ENCODE results near the gene SPAG9. TPM values are rescaled to one million over a fixed set of nuclear protein-coding genes. Genes with fewer than 3 reads are reported as not detected.

The SPAG9 gene
- total and polyA plus RNA-seq, 2 experiments from 2014 or later = 13.7 to 45.0 TPM

DNA sequence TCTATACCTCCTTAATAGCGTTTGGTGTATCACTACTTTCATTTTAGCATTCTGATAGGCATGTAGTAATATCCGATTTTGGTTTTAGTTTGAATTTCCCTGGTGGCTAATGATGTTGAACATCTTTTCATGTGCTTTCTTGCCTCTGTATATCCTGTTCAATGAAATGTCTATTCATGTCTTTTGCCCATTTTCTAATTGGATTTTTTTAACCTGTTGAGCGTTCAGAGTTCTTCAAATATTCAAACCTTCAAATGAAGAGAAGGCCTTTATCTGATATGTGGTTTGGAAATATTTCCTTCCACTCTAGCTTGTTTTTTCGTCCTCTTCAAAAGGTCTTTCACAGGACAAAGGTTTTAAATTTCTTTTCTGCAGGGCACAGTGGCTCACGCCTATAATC is 30.3 kb upstream of the SPAG9 start:
- Histone ChIP-seq H3K27me3 (ENCODE audit: insufficient read depth) (no peaks in the 10 kb centered on the region), H3K79me2 (replicated peaks; ENCODE audit: insufficient read depth) (peaks cover 25% of the 10 kb centered on the region), H3K4me3 (no peak overlapping the region), H4K20me1 (replicated peaks; ENCODE audit: insufficient read depth) (0 out of 2 replicates have a peak, but pooled peaks cover 7% of the 10 kb centered on the region), H3K4me1 (ENCODE audit: insufficient read depth) (peaks cover 7% of the 10 kb centered on the region; the same call in 1 of the 2 replicates), H3K36me3 (ENCODE audit: insufficient read depth) (no peaks in the 10 kb centered on the region; the same call in 1 of the 2 replicates), H3K9me2 (ENCODE audit: insufficient read depth) (no peaks in the 10 kb centered on the region), H3F3A (replicated peaks; ENCODE audit: low read depth) (peaks cover 5% of the 10 kb centered on the region; the same call in 1 of the 2 replicates), H3K4me2 (no peak overlapping the region), H3K27ac (ENCODE audit: low read depth) (no peak overlapping the region), H2AFZ (no peak overlapping the region)
- H3K36me3 Mint-ChIP-seq (ENCODE audit: low read depth) = peaks cover 10% of the 10 kb centered on the region
- H3K27ac Mint-ChIP-seq = no peak overlapping the region
- ATAC-seq (no peak), DNase-seq (ENCODE audit: low spot score) (no peak)
- H3K4me3 Mint-ChIP-seq = no peak overlapping the region
- no peaks in the 10 kb centered on the region for H3K9me3 Mint-ChIP-seq
- H3K27me3 Mint-ChIP-seq (ENCODE audit: insufficient read depth, low read depth, poor library complexity) = no peaks in the 10 kb centered on the region
- TF ChIP-seq STAT1 (IDR thresholded peaks at IDR 0.05; ENCODE audit: unreplicated experiment) = no peak
- TF ChIP-seq, protein P1, sequence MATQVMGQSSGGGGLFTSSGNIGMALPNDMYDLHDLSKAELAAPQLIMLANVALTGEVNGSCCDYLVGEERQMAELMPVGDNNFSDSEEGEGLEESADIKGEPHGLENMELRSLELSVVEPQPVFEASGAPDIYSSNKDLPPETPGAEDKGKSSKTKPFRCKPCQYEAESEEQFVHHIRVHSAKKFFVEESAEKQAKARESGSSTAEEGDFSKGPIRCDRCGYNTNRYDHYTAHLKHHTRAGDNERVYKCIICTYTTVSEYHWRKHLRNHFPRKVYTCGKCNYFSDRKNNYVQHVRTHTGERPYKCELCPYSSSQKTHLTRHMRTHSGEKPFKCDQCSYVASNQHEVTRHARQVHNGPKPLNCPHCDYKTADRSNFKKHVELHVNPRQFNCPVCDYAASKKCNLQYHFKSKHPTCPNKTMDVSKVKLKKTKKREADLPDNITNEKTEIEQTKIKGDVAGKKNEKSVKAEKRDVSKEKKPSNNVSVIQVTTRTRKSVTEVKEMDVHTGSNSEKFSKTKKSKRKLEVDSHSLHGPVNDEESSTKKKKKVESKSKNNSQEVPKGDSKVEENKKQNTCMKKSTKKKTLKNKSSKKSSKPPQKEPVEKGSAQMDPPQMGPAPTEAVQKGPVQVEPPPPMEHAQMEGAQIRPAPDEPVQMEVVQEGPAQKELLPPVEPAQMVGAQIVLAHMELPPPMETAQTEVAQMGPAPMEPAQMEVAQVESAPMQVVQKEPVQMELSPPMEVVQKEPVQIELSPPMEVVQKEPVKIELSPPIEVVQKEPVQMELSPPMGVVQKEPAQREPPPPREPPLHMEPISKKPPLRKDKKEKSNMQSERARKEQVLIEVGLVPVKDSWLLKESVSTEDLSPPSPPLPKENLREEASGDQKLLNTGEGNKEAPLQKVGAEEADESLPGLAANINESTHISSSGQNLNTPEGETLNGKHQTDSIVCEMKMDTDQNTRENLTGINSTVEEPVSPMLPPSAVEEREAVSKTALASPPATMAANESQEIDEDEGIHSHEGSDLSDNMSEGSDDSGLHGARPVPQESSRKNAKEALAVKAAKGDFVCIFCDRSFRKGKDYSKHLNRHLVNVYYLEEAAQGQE (IDR thresholded peaks at IDR 0.05; ENCODE audit: unreplicated experiment) = no peak
- no peak for TF ChIP-seq ZNF114 (CRISPR knock-in tag; IDR thresholded peaks at IDR 0.05)
- TF ChIP-seq ZNF331 (CRISPR knock-in tag; IDR thresholded peaks at IDR 0.05; ENCODE audit: low read depth) = no peak
- TF ChIP-seq, protein P2, sequence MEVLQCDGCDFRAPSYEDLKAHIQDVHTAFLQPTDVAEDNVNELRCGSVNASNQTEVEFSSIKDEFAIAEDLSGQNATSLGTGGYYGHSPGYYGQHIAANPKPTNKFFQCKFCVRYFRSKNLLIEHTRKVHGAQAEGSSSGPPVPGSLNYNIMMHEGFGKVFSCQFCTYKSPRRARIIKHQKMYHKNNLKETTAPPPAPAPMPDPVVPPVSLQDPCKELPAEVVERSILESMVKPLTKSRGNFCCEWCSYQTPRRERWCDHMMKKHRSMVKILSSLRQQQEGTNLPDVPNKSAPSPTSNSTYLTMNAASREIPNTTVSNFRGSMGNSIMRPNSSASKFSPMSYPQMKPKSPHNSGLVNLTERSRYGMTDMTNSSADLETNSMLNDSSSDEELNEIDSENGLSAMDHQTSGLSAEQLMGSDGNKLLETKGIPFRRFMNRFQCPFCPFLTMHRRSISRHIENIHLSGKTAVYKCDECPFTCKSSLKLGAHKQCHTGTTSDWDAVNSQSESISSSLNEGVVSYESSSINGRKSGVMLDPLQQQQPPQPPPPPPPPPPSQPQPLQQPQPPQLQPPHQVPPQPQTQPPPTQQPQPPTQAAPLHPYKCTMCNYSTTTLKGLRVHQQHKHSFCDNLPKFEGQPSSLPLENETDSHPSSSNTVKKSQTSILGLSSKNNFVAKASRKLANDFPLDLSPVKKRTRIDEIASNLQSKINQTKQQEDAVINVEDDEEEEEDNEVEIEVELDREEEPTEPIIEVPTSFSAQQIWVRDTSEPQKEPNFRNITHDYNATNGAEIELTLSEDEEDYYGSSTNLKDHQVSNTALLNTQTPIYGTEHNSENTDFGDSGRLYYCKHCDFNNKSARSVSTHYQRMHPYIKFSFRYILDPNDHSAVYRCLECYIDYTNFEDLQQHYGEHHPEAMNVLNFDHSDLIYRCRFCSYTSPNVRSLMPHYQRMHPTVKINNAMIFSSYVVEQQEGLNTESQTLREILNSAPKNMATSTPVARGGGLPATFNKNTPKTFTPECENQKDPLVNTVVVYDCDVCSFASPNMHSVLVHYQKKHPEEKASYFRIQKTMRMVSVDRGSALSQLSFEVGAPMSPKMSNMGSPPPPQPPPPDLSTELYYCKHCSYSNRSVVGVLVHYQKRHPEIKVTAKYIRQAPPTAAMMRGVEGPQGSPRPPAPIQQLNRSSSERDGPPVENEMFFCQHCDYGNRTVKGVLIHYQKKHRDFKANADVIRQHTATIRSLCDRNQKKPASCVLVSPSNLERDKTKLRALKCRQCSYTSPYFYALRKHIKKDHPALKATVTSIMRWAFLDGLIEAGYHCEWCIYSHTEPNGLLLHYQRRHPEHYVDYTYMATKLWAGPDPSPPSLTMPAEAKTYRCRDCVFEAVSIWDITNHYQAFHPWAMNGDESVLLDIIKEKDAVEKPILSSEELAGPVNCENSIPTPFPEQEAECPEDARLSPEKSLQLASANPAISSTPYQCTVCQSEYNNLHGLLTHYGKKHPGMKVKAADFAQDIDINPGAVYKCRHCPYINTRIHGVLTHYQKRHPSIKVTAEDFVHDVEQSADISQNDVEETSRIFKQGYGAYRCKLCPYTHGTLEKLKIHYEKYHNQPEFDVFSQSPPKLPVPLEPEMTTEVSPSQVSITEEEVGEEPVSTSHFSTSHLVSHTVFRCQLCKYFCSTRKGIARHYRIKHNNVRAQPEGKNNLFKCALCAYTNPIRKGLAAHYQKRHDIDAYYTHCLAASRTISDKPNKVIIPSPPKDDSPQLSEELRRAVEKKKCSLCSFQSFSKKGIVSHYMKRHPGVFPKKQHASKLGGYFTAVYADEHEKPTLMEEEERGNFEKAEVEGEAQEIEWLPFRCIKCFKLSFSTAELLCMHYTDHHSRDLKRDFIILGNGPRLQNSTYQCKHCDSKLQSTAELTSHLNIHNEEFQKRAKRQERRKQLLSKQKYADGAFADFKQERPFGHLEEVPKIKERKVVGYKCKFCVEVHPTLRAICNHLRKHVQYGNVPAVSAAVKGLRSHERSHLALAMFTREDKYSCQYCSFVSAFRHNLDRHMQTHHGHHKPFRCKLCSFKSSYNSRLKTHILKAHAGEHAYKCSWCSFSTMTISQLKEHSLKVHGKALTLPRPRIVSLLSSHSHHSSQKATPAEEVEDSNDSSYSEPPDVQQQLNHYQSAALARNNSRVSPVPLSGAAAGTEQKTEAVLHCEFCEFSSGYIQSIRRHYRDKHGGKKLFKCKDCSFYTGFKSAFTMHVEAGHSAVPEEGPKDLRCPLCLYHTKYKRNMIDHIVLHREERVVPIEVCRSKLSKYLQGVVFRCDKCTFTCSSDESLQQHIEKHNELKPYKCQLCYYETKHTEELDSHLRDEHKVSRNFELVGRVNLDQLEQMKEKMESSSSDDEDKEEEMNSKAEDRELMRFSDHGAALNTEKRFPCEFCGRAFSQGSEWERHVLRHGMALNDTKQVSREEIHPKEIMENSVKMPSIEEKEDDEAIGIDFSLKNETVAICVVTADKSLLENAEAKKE (CRISPR knock-in tag; IDR thresholded peaks at IDR 0.05) = no peak
- no peak for TF ChIP-seq POLR2AphosphoS5 (IDR thresholded peaks at IDR 0.05; ENCODE audit: low read depth)
- TF ChIP-seq, protein P3, sequence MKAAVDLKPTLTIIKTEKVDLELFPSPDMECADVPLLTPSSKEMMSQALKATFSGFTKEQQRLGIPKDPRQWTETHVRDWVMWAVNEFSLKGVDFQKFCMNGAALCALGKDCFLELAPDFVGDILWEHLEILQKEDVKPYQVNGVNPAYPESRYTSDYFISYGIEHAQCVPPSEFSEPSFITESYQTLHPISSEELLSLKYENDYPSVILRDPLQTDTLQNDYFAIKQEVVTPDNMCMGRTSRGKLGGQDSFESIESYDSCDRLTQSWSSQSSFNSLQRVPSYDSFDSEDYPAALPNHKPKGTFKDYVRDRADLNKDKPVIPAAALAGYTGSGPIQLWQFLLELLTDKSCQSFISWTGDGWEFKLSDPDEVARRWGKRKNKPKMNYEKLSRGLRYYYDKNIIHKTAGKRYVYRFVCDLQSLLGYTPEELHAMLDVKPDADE (IDR thresholded peaks at IDR 0.05) = no peak
- no peak for TF ChIP-seq EZH2 (IDR thresholded peaks at IDR 0.05; ENCODE audit: low read depth, unreplicated experiment)
- no peak for TF ChIP-seq NANOG (IDR thresholded peaks at IDR 0.05; ENCODE audit: borderline replicate concordance)
- TF ChIP-seq JUNB (IDR thresholded peaks at IDR 0.05; ENCODE audit: unreplicated experiment) = no peak
- TF ChIP-seq, protein P4, sequence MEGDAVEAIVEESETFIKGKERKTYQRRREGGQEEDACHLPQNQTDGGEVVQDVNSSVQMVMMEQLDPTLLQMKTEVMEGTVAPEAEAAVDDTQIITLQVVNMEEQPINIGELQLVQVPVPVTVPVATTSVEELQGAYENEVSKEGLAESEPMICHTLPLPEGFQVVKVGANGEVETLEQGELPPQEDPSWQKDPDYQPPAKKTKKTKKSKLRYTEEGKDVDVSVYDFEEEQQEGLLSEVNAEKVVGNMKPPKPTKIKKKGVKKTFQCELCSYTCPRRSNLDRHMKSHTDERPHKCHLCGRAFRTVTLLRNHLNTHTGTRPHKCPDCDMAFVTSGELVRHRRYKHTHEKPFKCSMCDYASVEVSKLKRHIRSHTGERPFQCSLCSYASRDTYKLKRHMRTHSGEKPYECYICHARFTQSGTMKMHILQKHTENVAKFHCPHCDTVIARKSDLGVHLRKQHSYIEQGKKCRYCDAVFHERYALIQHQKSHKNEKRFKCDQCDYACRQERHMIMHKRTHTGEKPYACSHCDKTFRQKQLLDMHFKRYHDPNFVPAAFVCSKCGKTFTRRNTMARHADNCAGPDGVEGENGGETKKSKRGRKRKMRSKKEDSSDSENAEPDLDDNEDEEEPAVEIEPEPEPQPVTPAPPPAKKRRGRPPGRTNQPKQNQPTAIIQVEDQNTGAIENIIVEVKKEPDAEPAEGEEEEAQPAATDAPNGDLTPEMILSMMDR (conservative IDR thresholded peaks at IDR 0.05; ENCODE audit: low read depth in 2 of 2) = no peak
- H3K4me1 Mint-ChIP-seq = no peaks in the 10 kb centered on the region; the same call in 1 of the 3 replicates
